Stimulated activated CD8-positive, alpha-beta memory T cell treated with anti-CD3 and anti-CD28 coated beads, Interleukin-7, amount 100 ng/mL, for 48 hours (primary cell): Measurements from ENCODE around the gene MAGOH.
"Not testable (repeated sequence)": the region's sequence is repeated elsewhere in the genome, so short reads cannot be mapped to it uniquely, and the experiment has no call there.

Experiments used
- DNase-seq, 2 donors: peaks; one replicate each; pipeline ENCODE4 v3.0.0-alpha.2; 2020; ENCODE audit warnings: low read depth in 1 of 2; ENCODE audit errors: extremely low read depth in 1 of 2

Gene MAGOH

GRCh38 chr1:53190210-53190611 is 48.1 kb downstream of the MAGOH start:
- no peak for DNase-seq

- no peak for DNase-seq
Measured at GRCh38 chr1:53189061-53189460, 49.3 kb downstream of the MAGOH start.

- DNase-seq, result no peak
Measured at GRCh38 chr1:53188099-53188498, 50.2 kb downstream of the MAGOH start.

GRCh38 chr1:53187401-53187800 is 50.9 kb downstream of the MAGOH start:
- no peak for DNase-seq

- DNase-seq, result no peak
Measured at GRCh38 chr1:53186533-53186932, 51.8 kb downstream of the MAGOH start.

GRCh38 chr1:53185955-53186297 is 52.4 kb downstream of the MAGOH start:
- DNase-seq, result not testable (repeated sequence)

- no peak for DNase-seq
Measured at GRCh38 chr1:53183095-53183990, 55.0 kb downstream of the MAGOH start.

- DNase-seq, result no peak
Measured at GRCh38 chr1:53182716-53183094, 55.6 kb downstream of the MAGOH start.

GRCh38 chr1:53182111-53182593 is 56.2 kb downstream of the MAGOH start:
- DNase-seq, result peak; percentile 37 to 68

- DNase-seq, result no peak
Measured at GRCh38 chr1:53180951-53181350, 57.4 kb downstream of the MAGOH start.

GRCh38 chr1:53180226-53180625 is 58.1 kb downstream of the MAGOH start:
- no peak for DNase-seq
